Neural cell (in vitro differentiated cells): ENCODE data around the gene KRTAP1-3. TPM values are rescaled to one million over a fixed set of nuclear protein-coding genes. Genes with fewer than 3 reads are reported as not detected.
A peak's percentile ranks its signal among the peaks of the same experiment; 100 is the strongest.

Experiments
- H2AFZ ChIP-seq: fragments of 200-600, 300-800 bp; sonication (generic), shearing (Covaris generic); 2 replicates; pipeline ENCODE4 v1.6.0; 2014; ENCODE audit warnings: low read depth, mild to moderate bottlenecking, antibody characterized with exemption, low read length, moderate library complexity
- H3F3A ChIP-seq: fragments of 200-600 bp; shearing (Covaris generic); 2 replicates; pipeline ENCODE4 v1.6.1; 2016; ENCODE audit warnings: mild to moderate bottlenecking, moderate library complexity, mixed read lengths, antibody characterized with exemption, low read length; ENCODE audit not compliant: insufficient read depth, poor library complexity, severe bottlenecking
- H3K27ac ChIP-seq: fragments of 200-600, 300-800 bp; sonication (generic), shearing (Covaris generic); 2 replicates; pipeline ENCODE4 v1.5.1; 2014; ENCODE audit warnings: mild to moderate bottlenecking, low read length, moderate library complexity
- H3K27me3 ChIP-seq: fragments of 300-800, 200-600 bp; sonication (generic), shearing (Covaris generic); 2 replicates; pipeline ENCODE4 v1.6.0; 2014; ENCODE audit warnings: mild to moderate bottlenecking, low read depth, low read length, moderate library complexity; ENCODE audit not compliant: insufficient read depth
- H3K36me3 ChIP-seq: fragments of 300-800, 200-600 bp; sonication (generic), shearing (Covaris generic); 2 replicates; pipeline ENCODE4 v1.5.1; 2014; ENCODE audit warnings: mild to moderate bottlenecking, antibody characterized with exemption, low read length, moderate library complexity; ENCODE audit not compliant: insufficient read depth
- H3K4me2 ChIP-seq: fragments of 300-800, 200-600 bp; sonication (generic), shearing (Covaris generic); 2 replicates; pipeline ENCODE4 v1.6.0; 2014; ENCODE audit warnings: mild to moderate bottlenecking, low read length
- H3K4me3 ChIP-seq: fragments of 300-800, 200-600 bp; sonication (generic), shearing (Covaris generic); 2 replicates; pipeline ENCODE4 v1.5.1; 2014; ENCODE audit warnings: mild to moderate bottlenecking, low read length, moderate library complexity
- H3K79me2 ChIP-seq: fragments of 200-600 bp; shearing (Covaris generic); replicated peaks from 2 replicates; pipeline ENCODE4 v1.6.0; 2014; ENCODE audit warnings: mild to moderate bottlenecking, low read length, moderate library complexity; ENCODE audit not compliant: insufficient read depth
- H3K9ac ChIP-seq: fragments of 300-800, 200-600 bp; sonication (generic), shearing (Covaris generic); 2 replicates; pipeline ENCODE4 v1.6.1; 2016; ENCODE audit warnings: mild to moderate bottlenecking, low read length, mixed read lengths
- H3K9me2 ChIP-seq: fragments of 200-600 bp; shearing (Covaris generic); 2 replicates; pipeline ENCODE4 v1.6.1; 2016; ENCODE audit warnings: mild to moderate bottlenecking, low read length, mixed read lengths; ENCODE audit not compliant: insufficient read depth
- H3K9me3 ChIP-seq: fragments of 200-600, 300-800 bp; sonication (generic), shearing (Covaris generic); 2 replicates; pipeline ENCODE4 v1.6.1; 2016; ENCODE audit warnings: mild to moderate bottlenecking, mixed run types, low read length, moderate library complexity, mixed read lengths
- H4K20me1 ChIP-seq: fragments of 200-600 bp; shearing (Covaris generic); 2 replicates; pipeline ENCODE4 v1.6.1; 2016; ENCODE audit warnings: mild to moderate bottlenecking, mixed run types; ENCODE audit not compliant: insufficient read depth
- CTCF ChIP-seq: fragments of 450-650 bp; IDR thresholded peaks from 2 replicates; pipeline ENCODE4 v1.5.1; 2014; ENCODE audit warnings: antibody characterized with exemption, mild to moderate bottlenecking, moderate library complexity; ENCODE audit not compliant: poor library complexity, severe bottlenecking
- EP300 ChIP-seq: fragments of 450-650 bp; conservative IDR thresholded peaks from 2 replicates; pipeline ENCODE4 v1.6.1; 2014; ENCODE audit warnings: antibody characterized with exemption, mild to moderate bottlenecking, moderate library complexity; ENCODE audit not compliant: poor library complexity, severe bottlenecking
- EZH2 ChIP-seq: fragments of 200-600, 300-800 bp; shearing (Covaris generic), sonication (generic); IDR thresholded peaks from 2 replicates; pipeline ENCODE4 v1.6.1; 2014; ENCODE audit warnings: antibody characterized with exemption, low read length, borderline replicate concordance, mild to moderate bottlenecking; ENCODE audit not compliant: insufficient read depth, poor library complexity, severe bottlenecking
- MXI1 ChIP-seq: fragments of 450-650 bp; conservative IDR thresholded peaks from 2 replicates; pipeline ENCODE4 v1.6.1; 2014; ENCODE audit warnings: antibody characterized with exemption, mild to moderate bottlenecking; ENCODE audit not compliant: poor library complexity, severe bottlenecking
- POLR2AphosphoS5 ChIP-seq: IDR thresholded peaks from 2 replicates; pipeline ENCODE4 v1.6.1; 2012
- RAD21 ChIP-seq: fragments of 450-650 bp; conservative IDR thresholded peaks from 2 replicates; pipeline ENCODE4 v1.6.1; 2014; ENCODE audit warnings: antibody characterized with exemption, mild to moderate bottlenecking, moderate library complexity
- REST ChIP-seq: IDR thresholded peaks from 2 replicates; pipeline ENCODE4 v1.6.1; 2012; ENCODE audit warnings: borderline replicate concordance
- SMC3 ChIP-seq: fragments of 450-650 bp; conservative IDR thresholded peaks from 2 replicates; pipeline ENCODE4 v1.6.1; 2014; ENCODE audit warnings: antibody characterized with exemption, mild to moderate bottlenecking, moderate library complexity; ENCODE audit not compliant: poor library complexity
- TAF1 ChIP-seq: IDR thresholded peaks from 2 replicates; pipeline ENCODE4 v1.6.1; 2012; ENCODE audit warnings: low read depth
- polyA plus RNA-seq: library from polyadenylated mRNA; depleted of rRNA; stranded (reverse); fragments of >200 nt; gene quantifications from 2 replicates; pipeline ENCODE4 v1.2.3, GENCODE V29; 2014

The KRTAP1-3 gene
- polyA plus RNA-seq, 1 donor from 2014 or later, result not detected

GRCh38 chr17:41076788-41077187, 42.1 kb upstream of the KRTAP1-3 start:
- Histone ChIP-seq H3K27me3 (no peaks in the 10 kb centered on the region), H4K20me1 (no peaks in the 10 kb centered on the region), H3K4me2 (no peak overlapping the region), H3K9me3 (no peaks in the 10 kb centered on the region), H3F3A (no peaks in the 10 kb centered on the region), H3K9ac (no peak overlapping the region), H3K9me2 (no peaks in the 10 kb centered on the region), H3K36me3 (no peaks in the 10 kb centered on the region), H3K4me3 (no peak overlapping the region), H3K79me2 (no peaks in the 10 kb centered on the region), H3K27ac (no peak overlapping the region), H2AFZ (no peak overlapping the region)
- no peak for TF ChIP-seq RAD21
- TF ChIP-seq MXI1, result no peak
- TF ChIP-seq EZH2, result no peak
- no peak for TF ChIP-seq TAF1
- no peak for TF ChIP-seq POLR2AphosphoS5
- TF ChIP-seq REST, result no peak
- no peak for TF ChIP-seq SMC3
- no peak for TF ChIP-seq CTCF
- TF ChIP-seq EP300, result no peak

- H3K4me3 ChIP-seq, result no peak overlapping the region
- no peaks in the 10 kb centered on the region for H3K36me3 ChIP-seq
- H3K9me3 ChIP-seq, result no peaks in the 10 kb centered on the region
- no peaks in the 10 kb centered on the region for H3K9me2 ChIP-seq
- H4K20me1 ChIP-seq, result no peaks in the 10 kb centered on the region
- H3F3A ChIP-seq, result no peaks in the 10 kb centered on the region
- H3K4me2 ChIP-seq, result no peak overlapping the region
- H3K27me3 ChIP-seq, result no peaks in the 10 kb centered on the region
- H3K9ac ChIP-seq, result no peak overlapping the region
- H3K79me2 ChIP-seq, result no peaks in the 10 kb centered on the region
- peak overlapping the region; percentile 53 for H3K27ac ChIP-seq
- H2AFZ ChIP-seq, result no peak overlapping the region
- TF ChIP-seq RAD21 (no peak), EZH2 (no peak), EP300 (no peak), SMC3 (no peak), REST (no peak), CTCF (no peak), TAF1 (no peak), MXI1 (no peak), POLR2AphosphoS5 (no peak)
Observed at GRCh38 chr17:41073676-41074075, 39.0 kb upstream of the KRTAP1-3 start.
